WTC11 (cell line): ENCODE measurements around the gene NUDT14. TPM values are rescaled to one million over a fixed set of nuclear protein-coding genes. Genes with fewer than 3 reads are reported as not detected.

Source experiments
- ATAC-seq: fragments of 200-7000 bp; cut with Tn5 transposase; 2 replicates; pipeline ENCODE4 v1.10.0; 2021; ENCODE audit warnings: mild to moderate bottlenecking, moderate library complexity
- CTCF ChIA-PET: fragments of 300-600 bp; sonication (Branson Sonifier 250); formaldehyde crosslinking; loops from one replicate; lab custom pipeline; 2021; ENCODE audit warnings: antibody characterized with exemption; lab: Charles Lee
- POLR2A ChIA-PET: fragments of 350-600 bp; sonication (Branson Sonifier 250); formaldehyde crosslinking; loops from one replicate; lab custom pipeline; 2021; ENCODE audit warnings: antibody characterized with exemption; lab: Charles Lee
- DNase-seq: peaks from one replicate; pipeline ENCODE4 v3.0.0; 2021; ENCODE audit warnings: low spot score
- H3K27ac Mint-ChIP-seq: 2 replicates; pipeline ENCODE4 v1.8.0; 2021; ENCODE audit warnings: mixed read lengths
- H3K27me3 Mint-ChIP-seq: 2 replicates; pipeline ENCODE4 v1.8.0; 2021; ENCODE audit warnings: low read depth, mild to moderate bottlenecking, moderate library complexity, mixed read lengths
- H3K36me3 Mint-ChIP-seq: 2 replicates; pipeline ENCODE4 v1.8.0; 2021; ENCODE audit warnings: mixed read lengths
- H3K4me1 Mint-ChIP-seq: 2 replicates; pipeline ENCODE4 v1.8.0; 2022; ENCODE audit warnings: mixed read lengths
- H3K4me3 Mint-ChIP-seq: 2 replicates; pipeline ENCODE4 v1.8.0; 2021; ENCODE audit warnings: mild to moderate bottlenecking, moderate library complexity, mixed read lengths
- H3K9me3 Mint-ChIP-seq: 2 replicates; pipeline ENCODE4 v1.8.0; 2021; ENCODE audit warnings: mixed read lengths
- E2F4 ChIP-seq: sonication (generic); formaldehyde crosslinking; IDR thresholded peaks from 2 replicates; pipeline ENCODE4 v1.8.1; 2022; ENCODE audit warnings: low read depth, mild to moderate bottlenecking, moderate library complexity, missing genetic modification reagents, borderline replicate concordance
- E2F5 ChIP-seq: sonication (generic); formaldehyde crosslinking; IDR thresholded peaks from 2 replicates; pipeline ENCODE4 v1.8.1; 2022; ENCODE audit warnings: mild to moderate bottlenecking, moderate library complexity, missing genetic modification reagents
- FOXJ3 ChIP-seq: sonication (generic); formaldehyde crosslinking; IDR thresholded peaks from 2 replicates; pipeline ENCODE4 v1.9.0; 2021; ENCODE audit warnings: missing genetic modification reagents, mild to moderate bottlenecking, borderline replicate concordance
- HMGA2 ChIP-seq: fragments of 250-450 bp; sonication (Bioruptor Pico); IDR thresholded peaks from 2 replicates; pipeline ENCODE4 v1.4.0; 2021; ENCODE audit warnings: mild to moderate bottlenecking, moderate library complexity
- MLX ChIP-seq: sonication (generic); formaldehyde crosslinking; IDR thresholded peaks from 2 replicates; pipeline ENCODE4 v1.8.1; 2023; ENCODE audit warnings: mild to moderate bottlenecking, missing genetic modification reagents, moderate library complexity
- MXD4 ChIP-seq: fragments of 250-450 bp; sonication (Bioruptor Pico); IDR thresholded peaks from 2 replicates; pipeline ENCODE4 v1.8.0; 2021; ENCODE audit warnings: mild to moderate bottlenecking, moderate library complexity, borderline replicate concordance
- OVOL2 ChIP-seq: fragments of 250-450 bp; sonication (Bioruptor Pico); IDR thresholded peaks from 2 replicates; pipeline ENCODE4 v1.9.0; 2021; ENCODE audit warnings: mild to moderate bottlenecking, borderline replicate concordance
- PRDM15 ChIP-seq: sonication (generic); formaldehyde crosslinking; IDR thresholded peaks from 2 replicates; pipeline ENCODE4 v1.8.0; 2022; ENCODE audit warnings: missing genetic modification reagents
- PREB ChIP-seq: sonication (generic); formaldehyde crosslinking; IDR thresholded peaks from 2 replicates; pipeline ENCODE4 v1.8.1; 2022; ENCODE audit warnings: mild to moderate bottlenecking, missing genetic modification reagents, moderate library complexity, borderline replicate concordance
- RORB ChIP-seq: fragments of 250-450 bp; sonication (Bioruptor Pico); IDR thresholded peaks from 2 replicates; pipeline ENCODE4 v1.9.0; 2021; ENCODE audit warnings: mild to moderate bottlenecking
- STAT6 ChIP-seq: sonication (generic); formaldehyde crosslinking; conservative IDR thresholded peaks from 2 replicates; pipeline ENCODE4 v1.8.1; 2023; ENCODE audit warnings: mild to moderate bottlenecking, low read depth, missing genetic modification reagents, moderate library complexity
- ZMAT4 ChIP-seq: fragments of 250-450 bp; sonication (Bioruptor Pico); IDR thresholded peaks from 2 replicates; pipeline ENCODE4 v1.9.0; 2021; ENCODE audit warnings: mild to moderate bottlenecking
- ZNF138 ChIP-seq: sonication (generic); formaldehyde crosslinking; conservative IDR thresholded peaks from 2 replicates; pipeline ENCODE4 v1.8.1; 2022; ENCODE audit warnings: mild to moderate bottlenecking, moderate library complexity, missing genetic modification reagents
- ZNF423 ChIP-seq: fragments of 250-450 bp; sonication (Bioruptor Pico); IDR thresholded peaks from 2 replicates; pipeline ENCODE4 v2.1.2; 2022; ENCODE audit warnings: mild to moderate bottlenecking, moderate library complexity
- ZNF512 ChIP-seq: sonication (generic); formaldehyde crosslinking; IDR thresholded peaks from 2 replicates; pipeline ENCODE4 v1.8.1; 2022; ENCODE audit warnings: missing genetic modification reagents, borderline replicate concordance
- ZNF671 ChIP-seq: fragments of 250-450 bp; sonication (Bioruptor Pico); IDR thresholded peaks from 2 replicates; pipeline ENCODE4 v1.8.0; 2021; ENCODE audit warnings: mild to moderate bottlenecking
- ZSCAN18 ChIP-seq: fragments of 250-450 bp; sonication (Bioruptor Pico); IDR thresholded peaks from 2 replicates; pipeline ENCODE4 v2.1.2; 2022; ENCODE audit warnings: mild to moderate bottlenecking, moderate library complexity
- total RNA-seq: library from RNA; stranded (reverse); gene quantifications from 3 replicates; pipeline ENCODE4 v1.2.3, GENCODE V29; 2021

The NUDT14 gene
- total RNA-seq, 1 experiment from 2014 or later = 35.4 TPM

- ATAC-seq = no peak
- Mint-ChIP-seq H3K4me1 (0 out of 2 replicates have a peak, but pooled peaks cover 3% of the 10 kb centered on the region), H3K27me3 (peaks cover 9% of the 10 kb centered on the region), H3K36me3 (peaks cover 11% of the 10 kb centered on the region), H3K27ac (no peak overlapping the region), H3K9me3 (peaks cover 32% of the 10 kb centered on the region), H3K4me3 (no peak overlapping the region)
- POLR2A ChIA-PET = no interaction called here
- TF ChIP-seq OVOL2 (CRISPR knock-in tag) (no peak), MXD4 (no peak), E2F4 (no peak), ZSCAN18 (CRISPR knock-in tag) (no peak), PREB (CRISPR knock-in tag) (no peak), MLX (CRISPR knock-in tag) (no peak), PRDM15 (CRISPR knock-in tag) (no peak), ZNF423 (CRISPR knock-in tag) (no peak), ZNF512 (CRISPR knock-in tag) (no peak), HMGA2 (CRISPR knock-in tag) (no peak), E2F5 (CRISPR knock-in tag) (no peak), ZNF138 (CRISPR knock-in tag) (no peak), ZNF671 (no peak), FOXJ3 (CRISPR knock-in tag) (no peak), ZMAT4 (CRISPR knock-in tag) (no peak), STAT6 (CRISPR knock-in tag) (no peak), RORB (CRISPR knock-in tag) (no peak)
- CTCF ChIA-PET = interaction anchor here (1.0 to 1.5 kb wide), 2 partner anchors 13 to 30 kb away, joined by 3 to 4 read pairs; no protein-coding TSS in a partner anchor
- no peak for DNase-seq
These were observed 56.9 kb downstream of the NUDT14 start for GRCh38 chr14:105123981-105124765.
